GM04504 (cell line): ENCODE measurements around the gene GFI1B.
"Not testable (repeated sequence)": the region's sequence is repeated elsewhere in the genome, so short reads cannot be mapped to it uniquely, and the experiment has no call there.

Source experiments
- DNase-seq: peaks from one replicate; pipeline ENCODE4 v3.0.0-alpha.2; 2012; ENCODE audit warnings: low read depth

GFI1B gene

DNA sequence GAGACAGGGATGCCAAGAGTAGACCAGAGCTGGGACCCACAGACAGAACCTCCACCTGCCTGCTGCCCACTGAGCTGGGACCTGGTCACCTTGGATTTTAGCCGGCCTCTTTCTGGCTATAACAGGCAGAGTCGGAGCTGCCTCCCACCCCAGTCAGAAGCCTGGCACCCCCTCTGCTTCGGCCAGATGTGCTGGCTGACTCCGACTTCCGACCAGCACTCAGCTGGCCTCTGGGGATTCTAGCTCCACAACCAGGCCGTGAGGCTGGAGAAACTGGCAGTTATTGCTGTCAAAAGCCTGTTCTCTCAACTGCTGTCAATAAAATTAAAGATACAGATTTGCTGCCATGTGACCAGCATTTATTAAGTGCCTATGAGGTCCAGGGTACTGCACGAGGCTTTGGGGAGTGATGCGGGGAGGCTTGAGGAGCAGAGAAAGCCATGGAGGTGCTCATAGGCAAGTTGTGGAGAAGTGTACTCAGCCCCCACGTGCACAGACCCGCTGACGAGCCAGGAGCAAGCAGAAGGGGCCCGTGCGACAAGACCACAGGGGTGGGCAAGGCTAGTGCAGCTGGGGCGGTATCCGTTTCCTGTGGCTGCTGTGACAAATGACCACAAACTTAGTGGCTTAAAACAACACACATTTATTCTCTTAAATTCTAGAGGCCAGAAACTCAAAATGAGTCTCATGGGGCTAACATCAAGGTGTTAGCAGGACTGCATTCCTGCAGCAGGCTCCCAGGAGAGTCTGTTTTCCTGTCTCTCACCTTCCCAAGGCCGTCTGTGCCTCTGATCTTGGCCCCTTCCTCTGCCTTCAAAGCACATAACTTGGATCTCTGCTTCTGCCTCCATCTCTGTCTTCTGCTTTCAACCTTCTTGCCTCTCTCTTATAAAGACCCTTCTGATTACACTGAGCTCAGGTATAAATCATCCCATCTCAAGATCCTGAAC, 13.1 kb downstream of the GFI1B start:
- no peak for DNase-seq

DNA sequence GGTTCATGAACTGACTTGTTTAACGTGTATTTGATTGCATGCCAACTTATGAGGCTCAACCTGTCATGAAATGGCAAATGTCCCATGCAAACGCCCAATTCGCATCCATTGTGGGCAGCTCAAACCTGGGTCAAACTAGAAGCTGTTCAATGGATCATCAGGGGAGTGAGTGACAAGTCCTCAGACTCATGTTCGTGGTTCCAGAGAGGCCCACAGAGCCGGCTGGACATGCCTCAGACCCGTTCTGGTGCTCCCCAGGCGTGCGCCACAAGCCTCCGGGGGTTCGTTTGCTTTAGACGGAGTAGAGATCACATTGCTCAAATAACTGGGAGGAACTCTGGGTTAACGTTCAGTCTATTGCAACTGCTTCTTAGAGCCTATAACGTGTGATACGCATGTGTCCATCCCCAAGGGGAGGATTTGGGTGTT, 15.0 kb downstream of the GFI1B start:
- DNase-seq: no peak

DNA sequence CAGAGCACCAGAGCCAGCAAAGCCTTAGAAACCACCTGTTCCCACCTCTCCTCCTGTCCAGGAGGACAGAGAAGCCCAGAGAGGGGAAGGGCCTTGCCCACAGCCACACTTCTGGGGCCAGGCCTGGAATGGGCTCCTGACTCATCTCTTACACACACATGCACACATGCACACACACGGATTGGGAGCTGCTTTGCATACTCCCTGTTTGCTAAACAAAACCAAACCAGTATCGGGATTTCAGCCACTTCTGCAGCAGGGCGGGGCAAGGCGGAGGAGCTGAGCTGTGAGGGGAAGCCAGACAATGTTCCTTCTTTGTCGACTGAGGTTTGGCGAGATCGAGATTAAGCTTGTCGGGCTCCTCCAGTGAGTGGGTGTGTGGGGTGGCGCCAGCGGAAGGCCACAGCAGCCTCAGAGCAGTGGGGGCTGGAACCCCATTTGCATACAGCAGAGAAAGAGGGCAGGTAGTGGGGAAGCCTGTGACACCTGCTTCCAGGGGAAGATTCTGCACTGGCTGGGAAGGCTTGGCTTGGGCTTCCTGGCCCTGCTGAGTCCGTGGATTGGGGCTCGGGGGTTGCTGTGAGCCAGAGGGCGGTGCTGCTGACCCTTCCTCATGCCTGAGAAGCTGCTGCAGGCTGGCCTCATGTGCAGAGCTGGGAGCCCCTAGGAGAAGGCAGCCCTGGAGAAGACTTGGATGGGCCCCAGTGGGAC, 16.1 kb downstream of the GFI1B start:
- no peak for DNase-seq

DNA sequence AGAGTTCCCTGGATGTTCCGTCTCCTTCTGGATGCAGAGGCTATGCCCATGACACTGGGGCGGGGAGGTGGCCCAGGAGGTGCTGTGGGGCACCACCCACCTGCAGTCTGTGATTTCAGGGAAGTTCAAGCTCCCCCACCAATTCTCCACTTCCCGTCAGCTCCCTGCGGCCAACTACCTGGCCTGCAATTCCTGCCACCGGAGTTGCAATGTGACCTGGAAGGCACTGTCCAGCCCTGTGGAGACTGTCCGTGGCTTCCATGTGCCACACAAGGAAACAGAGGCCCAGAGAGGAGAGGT, 16.6 kb downstream of the GFI1B start:
- DNase-seq: no peak

DNA sequence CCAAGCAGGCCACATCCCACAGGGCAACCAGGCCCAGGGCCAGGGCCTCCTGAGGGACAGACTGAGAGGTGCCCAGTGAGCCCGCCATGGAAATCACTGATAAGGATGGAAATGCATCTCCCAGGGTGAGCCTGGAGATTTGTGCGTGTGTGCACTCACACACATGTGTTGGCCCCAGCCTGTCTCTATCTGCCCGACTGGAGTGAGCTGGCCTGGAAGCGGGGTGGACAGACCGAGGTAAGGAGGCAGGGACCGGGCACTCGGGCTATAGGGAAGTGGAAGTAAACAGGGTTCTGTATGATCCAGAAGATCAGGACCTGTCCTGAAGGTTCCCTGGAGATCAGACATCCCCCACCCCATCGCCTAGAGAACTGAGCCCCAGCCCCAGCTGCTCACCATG, 17.4 kb downstream of the GFI1B start:
- no peak for DNase-seq

DNA sequence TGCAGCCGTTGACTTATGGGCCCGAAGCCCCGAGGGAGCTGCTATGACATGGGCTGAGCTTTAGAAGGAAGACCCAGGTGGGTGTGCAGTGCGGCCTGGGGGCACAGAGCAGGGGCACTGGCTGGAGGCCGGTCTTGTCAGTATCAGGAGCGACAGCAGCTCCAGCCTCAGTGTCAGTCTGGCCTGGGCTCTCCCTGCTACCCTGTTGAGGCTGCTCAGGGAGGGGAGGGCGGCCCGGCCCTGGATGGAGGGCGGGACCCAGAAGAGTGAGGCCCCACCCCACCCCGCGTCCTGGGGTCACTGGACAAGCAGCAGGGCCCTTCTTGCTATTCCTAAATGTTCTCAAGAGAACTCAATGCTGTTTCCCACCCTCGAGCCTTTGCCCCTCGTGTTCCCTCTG, 18.0 kb downstream of the GFI1B start:
- DNase-seq: no peak

DNA sequence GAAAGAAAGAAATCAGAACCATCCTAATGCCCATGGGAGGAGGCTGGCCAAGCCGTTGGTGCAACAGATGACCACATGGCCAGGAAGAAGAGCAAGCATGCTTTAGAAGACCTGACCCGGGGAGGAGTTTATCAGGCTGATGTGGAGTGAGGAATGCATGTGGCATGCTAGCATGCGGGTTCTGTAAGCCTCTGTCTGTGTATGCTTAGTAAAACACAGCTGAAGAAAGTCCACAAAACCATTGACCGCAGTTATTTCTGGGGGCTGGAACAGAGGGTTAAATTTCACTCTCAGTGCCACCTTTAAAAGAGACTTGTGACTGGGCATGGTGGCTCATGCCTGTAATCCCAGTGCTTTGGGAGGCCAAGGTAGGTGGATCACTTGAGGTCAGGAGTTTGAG, 19.1 kb downstream of the GFI1B start:
- DNase-seq: no peak

DNA sequence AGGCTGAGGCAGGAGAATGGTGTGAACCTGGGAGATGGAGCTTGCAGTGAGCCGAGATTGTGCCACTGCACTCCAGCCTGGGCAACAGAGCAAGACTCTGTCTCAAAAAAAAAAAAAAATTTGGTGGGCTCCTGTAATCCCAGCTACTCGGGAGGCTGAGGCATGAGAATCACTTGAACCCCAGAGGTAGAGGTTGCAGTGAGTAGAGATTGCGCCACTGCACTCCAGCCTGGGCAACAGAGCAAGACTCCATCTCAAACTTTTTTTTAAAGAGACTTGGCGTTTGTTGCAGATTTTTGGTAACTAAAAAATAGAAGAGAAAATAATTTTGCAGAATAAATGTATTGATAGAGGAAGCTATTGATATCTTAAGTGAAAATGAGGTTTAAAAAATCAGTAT, 19.7 kb downstream of the GFI1B start:
- DNase-seq: not testable (repeated sequence)

DNA sequence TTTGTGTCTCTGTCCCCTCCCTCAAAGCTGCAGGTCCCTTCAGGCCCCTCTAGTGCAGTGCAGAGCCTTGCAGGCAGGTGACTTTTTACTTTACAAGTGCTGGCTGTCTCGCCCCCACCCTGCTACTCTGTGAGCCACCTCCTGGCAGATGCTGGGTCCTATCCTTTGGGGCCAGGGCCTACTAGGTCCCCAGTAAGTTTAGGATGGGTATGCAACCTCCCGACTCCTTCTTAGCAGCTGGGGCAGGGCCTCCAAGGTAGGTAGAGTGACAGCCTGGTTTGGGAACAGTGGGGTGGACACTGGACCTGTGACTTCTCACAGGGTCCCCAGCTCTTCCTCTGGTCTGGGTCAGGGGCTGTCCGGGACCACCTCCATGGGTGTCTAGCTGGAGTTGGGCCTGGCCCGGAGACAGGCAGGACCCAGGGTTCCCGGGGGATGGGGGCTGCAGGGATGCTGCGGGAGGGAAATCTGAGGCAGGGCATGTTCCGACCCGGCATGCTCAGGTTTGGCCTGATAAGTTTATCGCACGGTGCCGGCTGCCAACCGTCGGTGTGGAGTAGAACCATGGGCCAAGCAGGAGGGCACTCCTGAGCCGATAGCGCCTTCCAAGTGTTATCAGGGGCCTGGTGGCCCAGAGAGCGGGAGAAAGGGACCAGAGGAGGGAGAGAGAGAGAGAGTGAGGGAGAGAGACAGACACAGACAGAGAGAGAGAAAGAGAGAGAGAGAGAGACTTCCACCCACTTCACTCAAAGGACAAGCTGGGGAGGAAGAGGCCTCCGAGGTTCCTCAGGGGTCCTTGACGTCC, 20.5 kb downstream of the GFI1B start:
- no peak for DNase-seq

DNA sequence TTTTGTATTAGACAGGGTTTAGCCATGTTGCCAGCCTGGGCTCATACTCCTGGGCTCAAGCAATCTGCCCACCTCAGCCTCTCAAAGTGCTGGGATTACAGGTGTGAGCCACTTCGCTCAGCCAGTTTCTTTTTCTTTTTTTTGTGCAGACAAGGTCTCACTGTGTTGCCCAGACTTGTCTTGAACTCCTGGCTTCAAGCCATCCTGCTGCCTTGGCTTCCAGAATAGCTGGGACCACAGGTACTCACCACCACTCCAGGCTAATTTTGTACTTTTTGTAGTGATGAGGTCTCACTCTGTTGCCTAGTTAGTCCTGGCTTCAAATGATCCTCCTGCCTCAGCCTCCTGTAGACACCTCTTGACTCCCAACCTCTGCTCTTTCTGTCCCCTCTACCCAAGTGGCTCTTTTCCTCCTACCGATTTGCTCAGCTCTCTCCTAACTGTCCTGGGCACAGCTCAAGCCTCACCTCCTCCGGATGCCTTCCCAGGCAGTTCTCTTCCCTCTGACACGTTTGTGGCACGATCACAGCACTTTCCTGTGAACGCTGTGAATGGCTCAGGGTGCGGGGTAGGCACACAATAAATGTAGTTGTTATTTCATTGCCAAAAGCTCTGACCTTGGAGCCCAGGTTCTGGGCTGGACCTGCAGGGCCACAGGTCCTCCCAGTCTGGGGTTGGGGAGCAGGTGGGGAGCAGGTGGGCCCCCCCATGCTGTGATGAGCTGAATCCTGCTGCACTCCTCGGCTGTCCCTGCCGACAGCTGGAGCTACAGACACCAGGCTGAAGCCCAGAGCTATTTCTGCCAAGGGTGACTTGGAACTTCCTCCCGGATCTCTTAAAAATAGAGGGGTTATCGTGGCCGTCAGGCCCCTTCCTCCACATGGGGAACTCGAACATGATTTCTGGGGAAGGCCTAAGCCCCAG, 23.9 kb downstream of the GFI1B start:
- no peak for DNase-seq

DNA sequence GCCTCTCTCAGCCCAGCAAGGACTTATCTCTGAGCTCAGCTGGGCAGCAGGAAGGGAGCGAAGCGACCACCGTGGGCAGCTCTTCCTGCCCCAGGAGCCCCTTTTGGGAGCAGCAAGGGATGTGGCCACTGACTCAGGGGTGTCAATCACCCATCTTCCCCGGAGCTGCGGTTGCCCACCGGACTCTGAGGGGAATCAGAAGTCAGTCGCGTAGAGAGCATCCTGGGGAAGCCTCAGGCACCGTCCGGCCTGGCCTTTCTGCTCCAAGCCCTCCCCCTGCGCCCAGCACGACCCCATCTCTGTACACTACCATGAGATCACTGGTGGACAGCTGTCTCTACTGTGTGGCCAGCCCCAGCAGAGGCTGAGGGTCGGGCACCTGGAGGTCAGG, 24.6 kb downstream of the GFI1B start:
- no peak for DNase-seq

DNA sequence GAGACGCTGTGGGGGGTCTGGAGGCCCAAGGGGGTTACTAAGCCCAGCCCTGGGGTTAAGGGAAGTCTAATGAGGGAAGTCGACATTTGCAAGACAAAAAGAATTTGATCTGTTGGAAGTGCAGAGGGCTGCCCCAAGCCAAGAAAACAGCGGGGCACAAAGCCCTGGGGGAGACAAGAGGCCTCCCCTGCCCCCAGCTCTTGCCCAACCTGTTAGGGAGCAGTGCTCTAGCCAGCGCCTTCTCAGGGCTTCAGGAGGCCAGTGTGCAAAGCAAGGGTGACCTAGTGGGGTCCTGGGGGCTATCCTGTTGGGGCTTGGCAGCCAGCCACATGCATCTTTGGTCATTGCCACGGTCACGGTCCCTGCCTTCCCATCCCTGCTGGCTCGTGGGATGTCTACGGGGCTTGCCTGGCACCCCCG, 25.2 kb downstream of the GFI1B start:
- no peak for DNase-seq

DNA sequence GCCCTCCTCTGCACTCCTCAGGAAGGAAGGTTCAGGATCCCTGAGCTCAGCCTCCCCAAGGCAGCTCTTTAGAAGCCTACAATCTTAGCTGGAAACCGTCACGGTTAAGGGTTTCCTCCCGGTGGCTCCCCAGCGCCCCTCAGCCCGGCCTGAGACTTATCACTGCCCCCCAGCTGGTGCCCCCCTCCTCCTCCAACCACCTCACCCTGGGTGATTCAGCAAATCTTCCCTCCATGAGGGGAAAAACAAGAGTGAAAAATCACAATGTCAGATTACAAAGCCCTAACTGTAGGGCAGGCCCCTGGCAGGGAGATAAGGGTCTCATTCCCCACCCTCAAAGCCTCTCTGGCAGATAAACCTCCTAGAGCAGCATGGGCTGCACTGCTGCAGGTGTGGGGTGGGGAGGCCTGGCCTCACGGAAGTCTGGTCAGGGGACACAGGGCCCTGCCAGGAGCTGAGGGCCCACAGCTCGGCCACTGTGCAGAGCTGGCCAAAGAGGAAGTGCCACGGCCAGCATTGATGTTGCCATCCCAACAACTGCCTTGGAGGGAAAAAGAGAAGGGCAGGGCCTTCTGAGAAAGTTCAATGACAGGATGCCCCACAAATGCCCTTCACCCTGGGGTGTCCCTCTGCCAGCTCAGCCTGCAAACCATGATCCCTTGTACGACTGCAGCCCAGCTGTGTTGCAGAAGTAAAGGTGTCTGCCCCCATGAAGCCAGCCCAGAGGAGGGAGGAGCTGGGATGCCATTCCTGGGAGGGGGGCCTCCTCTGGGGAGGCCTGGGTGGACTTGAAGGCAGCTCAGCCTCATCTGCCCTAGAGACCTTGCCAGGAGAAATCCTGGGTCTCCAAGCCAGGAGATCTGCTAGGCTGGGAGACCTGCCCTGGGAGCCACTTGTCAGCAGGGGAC, 25.9 kb downstream of the GFI1B start:
- DNase-seq: no peak

DNA sequence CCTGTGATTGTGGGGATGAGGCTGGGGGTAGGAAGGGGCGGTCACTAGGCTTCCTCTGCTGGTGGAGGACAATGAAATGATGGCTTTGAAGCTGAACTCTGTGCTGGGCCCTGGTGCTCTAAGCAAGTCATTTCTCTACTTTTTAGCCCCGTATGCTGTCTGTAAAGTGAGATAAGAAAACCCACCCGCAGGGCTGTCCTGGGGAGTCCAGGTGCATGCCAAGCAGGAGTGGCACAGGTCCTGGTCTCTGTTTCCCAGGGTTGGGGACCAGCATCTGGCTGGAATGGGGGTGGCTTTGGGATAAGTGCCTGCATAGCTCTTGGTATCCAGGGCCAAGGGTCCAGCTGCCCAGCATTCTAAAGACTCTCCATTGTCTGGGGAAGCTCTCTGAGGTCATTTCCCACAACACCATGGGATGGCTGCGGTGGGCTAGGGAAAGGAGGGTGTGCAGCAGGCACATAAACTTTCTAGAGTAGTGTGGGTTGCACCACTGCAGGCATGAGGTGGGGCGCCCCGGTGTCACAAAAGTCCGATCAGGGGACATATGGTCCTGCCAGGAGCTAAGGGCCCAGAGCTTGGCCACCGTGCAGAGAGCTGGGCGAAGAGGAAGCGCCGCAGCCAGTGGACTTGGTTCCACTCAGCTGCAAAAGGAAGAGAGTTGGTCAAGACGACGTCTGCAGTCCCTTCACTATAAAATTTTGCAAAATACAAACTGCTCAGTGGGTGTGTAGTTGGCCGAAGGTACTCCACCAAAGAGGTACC, 26.7 kb downstream of the GFI1B start:
- no peak for DNase-seq

DNA sequence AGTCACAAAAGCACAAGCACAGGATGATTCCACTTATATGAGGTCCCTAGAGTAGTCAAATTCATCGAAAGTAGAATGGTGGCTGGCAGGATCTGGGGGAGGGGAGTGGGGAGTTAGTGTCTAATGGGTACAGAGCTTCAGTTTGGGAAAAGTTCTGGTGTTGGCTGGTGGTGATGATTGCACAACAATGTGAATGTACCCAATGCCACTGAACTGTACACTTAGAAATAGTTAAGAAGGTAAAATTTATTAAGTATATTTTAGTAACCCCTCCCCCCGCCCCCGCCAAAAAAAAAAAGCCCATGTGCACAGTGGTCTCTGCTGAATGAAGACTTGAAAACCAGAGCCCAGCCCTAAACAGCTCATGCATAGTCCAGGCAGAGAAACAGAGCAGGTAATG, 27.5 kb downstream of the GFI1B start:
- no peak for DNase-seq

DNA sequence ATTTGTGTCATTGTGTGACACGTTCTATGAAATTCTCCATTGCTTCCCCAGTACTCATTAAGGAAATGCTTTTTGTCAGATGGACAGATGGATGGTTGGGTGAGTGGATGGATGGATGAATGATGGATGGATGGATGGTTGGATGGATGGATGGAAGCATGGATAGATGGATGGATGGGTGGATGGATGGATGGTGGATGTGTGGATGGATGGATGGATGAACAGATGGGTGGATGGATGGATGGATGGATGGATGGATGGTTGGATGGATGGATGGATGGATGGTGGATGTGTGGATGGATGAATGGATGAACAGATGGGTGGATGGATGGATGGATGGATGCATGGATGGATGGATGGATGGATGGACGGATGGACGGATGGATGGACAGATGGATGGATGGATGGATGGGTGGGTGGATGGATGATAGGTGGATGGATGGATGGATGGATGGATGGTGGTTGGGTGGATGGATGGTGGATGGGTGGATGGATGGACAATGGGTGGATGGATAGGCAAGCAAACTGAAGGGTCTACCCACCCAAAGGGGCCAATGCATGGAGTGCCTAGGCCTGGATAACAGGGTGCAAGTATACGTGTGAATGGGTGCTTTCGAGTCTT, 28.3 kb downstream of the GFI1B start:
- no peak for DNase-seq

DNA sequence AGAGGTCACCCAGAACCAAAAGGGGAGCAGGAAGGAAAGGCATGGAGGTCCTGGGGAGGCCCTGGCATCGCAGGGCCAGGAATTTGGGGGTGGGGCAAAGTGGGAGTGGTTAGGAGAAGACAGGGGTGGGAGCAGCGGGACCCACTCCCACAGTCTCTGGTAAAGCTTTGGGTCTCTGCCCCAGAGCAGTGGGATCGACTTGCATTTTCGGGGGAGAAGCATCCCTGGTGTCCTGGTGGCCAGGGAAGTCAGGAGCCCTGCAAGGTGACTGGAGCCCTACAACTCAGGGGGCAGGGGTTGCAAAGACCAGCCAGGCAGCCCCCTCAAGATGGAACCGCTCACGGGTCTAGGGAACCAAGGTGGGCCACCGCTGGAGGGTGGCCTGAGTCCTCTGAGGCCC, 29.9 kb downstream of the GFI1B start:
- DNase-seq: no peak

DNA sequence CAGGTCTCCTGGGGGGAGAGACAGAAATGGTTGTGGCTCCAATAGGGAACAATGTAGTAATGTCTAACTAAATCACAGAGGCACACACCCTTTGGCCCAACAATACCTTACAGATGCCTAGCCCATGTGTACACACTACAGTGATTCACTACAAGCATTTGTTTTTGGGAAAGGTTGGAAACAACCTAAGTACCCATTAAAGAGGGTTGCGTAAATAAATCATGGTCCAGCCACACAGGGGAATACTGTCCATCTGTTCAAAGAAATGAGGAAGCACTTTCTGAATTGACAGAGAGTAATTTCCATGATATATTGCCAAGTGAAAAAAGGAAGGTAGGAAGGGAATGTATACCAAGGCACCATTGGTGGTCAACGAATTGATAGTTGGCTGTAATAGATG, 30.3 kb downstream of the GFI1B start:
- no peak for DNase-seq

DNA sequence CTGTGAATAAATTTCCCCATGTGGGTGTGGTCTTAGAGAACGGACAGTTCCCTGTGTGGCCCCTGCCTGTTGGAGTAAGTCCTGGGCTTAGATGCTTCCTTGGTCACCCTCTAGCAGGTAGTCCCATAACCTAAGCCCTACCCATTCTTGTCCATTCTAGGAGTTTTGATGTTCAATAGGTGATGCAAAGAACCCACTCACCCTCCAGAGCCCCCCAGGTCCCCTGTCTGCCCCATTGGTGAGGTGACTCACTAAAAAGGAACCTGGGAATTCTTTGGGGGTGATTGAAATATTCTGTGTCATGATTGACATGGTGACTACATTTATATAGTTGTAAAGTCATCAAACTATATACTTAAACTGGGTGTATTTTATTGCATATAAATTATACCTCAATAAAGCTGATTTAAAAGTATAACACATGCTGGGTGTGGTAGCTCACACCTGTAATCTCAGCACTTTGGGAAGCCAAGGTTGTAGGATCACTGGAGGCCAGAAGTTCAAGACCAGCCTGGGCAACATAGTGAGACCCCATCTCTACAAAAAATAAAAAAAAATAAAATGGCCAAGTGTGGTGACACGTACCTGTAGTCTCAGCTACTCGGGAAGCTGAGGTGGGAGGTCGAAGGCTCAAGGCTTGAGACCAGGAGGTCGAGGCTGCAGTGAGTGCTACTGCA, 31.6 kb downstream of the GFI1B start:
- DNase-seq: no peak
